GM12873 (cell line): ENCODE data around the gene DYNC1H1.

Source experiments
- TF ChIP-seq, protein P1 (sequence below): IDR thresholded peaks from 2 replicates; pipeline ENCODE4 v1.5.1; 2012; ENCODE audit warnings: low read depth, mild to moderate bottlenecking, moderate library complexity, low read length, control low read depth; ENCODE audit not compliant: insufficient read depth; ENCODE audit errors: missing control alignments

DYNC1H1 gene

DNA sequence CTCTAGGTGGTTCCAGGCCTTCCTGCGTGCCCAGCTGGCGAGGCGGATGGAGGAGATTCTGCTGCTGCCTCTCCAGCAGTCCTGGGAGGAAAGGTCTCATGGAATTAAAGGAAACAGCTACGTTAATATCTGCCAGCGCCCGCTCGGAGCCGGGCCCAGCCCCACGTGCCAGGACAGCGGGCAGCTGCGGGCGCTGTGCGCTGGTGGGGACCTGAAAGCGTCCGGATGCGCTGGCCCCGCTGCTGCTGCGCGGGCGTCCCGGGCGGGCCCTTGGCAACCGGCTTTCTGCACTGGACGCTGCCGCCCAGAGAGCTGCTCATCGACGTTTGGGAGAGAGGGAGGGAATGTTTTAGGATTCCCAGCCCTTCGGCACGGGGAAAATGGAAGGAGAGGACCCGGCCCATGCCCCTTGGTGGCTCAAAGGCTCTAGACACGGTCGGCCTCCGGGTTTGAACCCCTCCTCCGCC, 8.6 kb upstream of the DYNC1H1 start:
- TF ChIP-seq, protein P1, sequence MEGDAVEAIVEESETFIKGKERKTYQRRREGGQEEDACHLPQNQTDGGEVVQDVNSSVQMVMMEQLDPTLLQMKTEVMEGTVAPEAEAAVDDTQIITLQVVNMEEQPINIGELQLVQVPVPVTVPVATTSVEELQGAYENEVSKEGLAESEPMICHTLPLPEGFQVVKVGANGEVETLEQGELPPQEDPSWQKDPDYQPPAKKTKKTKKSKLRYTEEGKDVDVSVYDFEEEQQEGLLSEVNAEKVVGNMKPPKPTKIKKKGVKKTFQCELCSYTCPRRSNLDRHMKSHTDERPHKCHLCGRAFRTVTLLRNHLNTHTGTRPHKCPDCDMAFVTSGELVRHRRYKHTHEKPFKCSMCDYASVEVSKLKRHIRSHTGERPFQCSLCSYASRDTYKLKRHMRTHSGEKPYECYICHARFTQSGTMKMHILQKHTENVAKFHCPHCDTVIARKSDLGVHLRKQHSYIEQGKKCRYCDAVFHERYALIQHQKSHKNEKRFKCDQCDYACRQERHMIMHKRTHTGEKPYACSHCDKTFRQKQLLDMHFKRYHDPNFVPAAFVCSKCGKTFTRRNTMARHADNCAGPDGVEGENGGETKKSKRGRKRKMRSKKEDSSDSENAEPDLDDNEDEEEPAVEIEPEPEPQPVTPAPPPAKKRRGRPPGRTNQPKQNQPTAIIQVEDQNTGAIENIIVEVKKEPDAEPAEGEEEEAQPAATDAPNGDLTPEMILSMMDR: no peak

DNA sequence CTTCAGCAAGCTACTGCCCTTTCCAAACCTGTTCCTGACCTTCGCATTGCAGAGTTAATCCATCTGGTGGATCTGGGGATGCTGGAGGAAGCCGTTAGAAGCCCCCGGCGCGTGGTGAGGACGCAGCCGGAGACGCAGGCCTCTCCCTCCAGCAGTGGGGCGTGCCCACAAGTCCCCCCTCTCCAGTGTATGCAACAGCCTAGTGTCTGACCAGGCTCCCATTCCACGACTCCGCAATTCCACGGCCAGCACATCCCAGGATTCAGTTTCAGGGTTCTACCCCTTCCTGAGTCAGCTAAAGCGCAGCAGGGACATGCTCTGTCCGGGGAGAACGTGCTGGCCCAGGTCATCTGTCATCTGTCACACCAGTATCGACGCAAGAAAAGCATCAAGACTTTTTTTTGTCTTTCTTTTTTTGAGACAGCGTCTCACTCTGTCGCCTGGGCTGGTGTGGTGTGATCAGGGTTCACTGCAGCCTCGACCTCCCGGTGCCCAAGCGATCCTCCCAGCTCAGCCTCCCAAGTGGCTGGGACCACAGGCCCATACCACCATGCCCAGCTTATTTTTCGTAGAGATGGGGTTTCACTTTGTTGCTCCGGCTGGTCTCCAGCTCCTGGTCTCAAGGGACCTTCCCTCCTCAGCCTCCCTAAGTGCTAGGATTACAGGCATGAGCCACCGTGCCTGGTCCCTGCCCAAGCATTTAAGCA, 8.0 kb upstream of the DYNC1H1 start:
- TF ChIP-seq, protein P1: no peak

DNA sequence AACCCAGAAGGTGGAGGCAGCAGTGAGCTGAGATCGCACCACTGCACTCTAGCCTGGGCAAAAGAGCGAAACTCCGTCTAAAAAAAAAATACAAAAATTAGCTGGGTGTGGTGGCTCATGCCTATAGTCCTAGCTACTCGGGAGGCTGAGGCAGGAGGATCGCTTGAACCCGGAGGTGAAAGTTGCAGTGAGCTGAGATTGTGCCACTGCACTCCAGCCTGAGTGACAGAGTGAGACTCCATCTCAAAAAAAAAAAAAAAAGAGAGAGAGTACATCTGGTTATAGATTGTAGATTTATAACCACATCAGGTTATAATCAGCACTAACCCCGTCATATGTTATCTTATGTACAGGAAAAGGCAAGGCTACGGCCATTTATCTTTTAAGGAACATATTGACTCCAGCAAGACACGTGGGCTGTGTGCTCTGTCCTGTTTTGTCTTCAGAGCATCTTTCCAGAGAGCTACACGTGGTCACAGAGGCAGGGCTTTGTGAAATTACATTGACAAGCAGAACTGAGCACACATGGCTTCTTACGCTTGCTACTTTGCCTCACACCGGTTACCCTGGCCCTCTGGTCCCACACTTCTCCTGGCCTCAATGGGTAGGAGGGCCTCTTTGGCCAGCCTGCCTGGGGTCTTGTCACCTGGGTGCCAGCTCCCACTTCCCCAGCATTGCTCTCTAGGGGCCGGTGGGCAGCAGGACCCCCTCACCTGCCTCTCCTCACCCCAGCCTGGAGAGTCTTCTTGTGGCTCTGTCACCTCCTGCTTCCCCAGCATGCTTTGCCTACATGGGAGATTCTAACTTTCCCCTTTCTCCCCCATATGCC, 6.8 kb upstream of the DYNC1H1 start:
- TF ChIP-seq, protein P1: no peak

DNA sequence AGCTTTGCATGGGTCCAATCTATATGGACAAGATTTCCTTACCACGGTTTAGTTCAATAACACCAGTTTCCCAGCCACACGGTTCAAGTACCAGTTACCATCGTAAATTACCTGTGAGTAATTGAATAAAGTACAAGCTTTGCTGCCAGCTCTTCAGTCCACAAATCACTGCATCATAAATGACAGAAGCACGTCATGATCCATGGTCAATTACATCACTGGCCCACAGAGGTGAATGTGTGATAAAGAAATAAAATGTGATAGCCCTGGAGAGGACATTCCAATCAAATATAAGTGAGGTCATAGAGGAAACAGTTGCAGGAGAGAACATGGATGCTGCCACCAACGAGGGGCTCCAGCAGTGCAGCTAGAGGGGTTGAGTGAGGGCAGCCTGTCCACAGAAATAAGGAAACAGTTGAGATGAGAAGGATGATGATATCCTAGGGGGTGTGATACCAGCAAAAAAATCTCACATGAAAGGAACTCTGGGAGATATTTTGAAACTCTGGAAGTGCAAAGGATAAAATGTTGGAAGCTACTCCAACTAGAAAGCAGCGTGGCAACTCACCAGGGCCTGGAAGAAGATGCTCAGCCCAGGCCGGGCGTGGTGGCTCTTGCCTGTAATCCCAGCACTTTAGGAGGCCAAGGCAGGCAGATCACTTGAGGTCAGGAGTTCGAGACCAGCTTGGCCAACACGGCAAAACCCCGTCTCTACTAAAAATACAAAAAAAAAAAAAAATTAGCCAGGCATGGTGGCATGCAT, 5.8 kb upstream of the DYNC1H1 start:
- TF ChIP-seq, protein P1: no peak

DNA sequence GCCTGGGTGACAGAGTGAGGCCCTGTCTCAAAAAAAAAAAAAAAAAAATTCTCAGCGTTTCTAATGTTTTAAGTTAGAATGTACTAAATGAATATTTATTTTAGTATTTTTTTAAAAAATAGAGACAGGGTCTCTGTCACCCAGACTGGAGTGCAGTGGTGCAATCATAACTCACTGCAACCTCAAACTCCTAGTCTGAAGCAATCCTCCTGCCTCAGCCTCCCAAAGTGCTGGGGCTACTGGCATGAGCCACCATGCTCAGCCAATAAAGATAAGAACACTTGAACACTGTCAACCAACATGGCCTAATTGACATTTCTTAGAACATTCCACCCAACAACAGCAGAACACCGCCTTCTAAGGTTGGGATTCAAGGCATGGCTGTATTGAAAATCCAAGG, 5.1 kb upstream of the DYNC1H1 start:
- TF ChIP-seq, protein P1: no peak

DNA sequence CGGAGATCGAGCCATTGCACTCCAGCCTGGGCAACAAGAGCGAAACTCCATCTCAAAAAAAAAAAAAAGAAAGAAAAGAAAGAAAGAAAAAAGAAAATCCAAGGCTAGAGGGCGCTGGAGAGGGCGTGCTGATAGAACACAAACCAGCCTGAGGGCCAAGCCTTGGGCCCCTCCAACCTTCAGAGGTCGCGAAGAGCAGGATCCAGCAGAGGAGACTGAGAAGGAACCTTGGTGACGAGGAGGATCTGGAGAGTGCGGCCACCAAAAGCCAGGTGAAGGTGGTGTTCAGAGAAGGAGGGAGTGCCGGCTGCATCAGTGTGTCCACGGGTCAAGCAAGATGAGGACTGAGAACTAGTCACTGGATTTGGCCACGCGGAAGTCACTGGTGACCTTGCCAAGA, 4.1 kb upstream of the DYNC1H1 start:
- TF ChIP-seq, protein P1: peak; percentile 41
